Thyroid gland (tissue), 4 donors: ENCODE results near the gene BCR.

Experiments used
- POLR2A ChIP-seq, 2 donors: fragments of 450-650 bp; IDR thresholded peaks; one replicate each; pipeline ENCODE4 v1.6.1; 2017; ENCODE audit warnings: antibody characterized with exemption in 2 of 2, mild to moderate bottlenecking in 2 of 2, moderate library complexity in 1 of 2
- TF ChIP-seq, protein P1 (sequence below), 6 experiments: fragments of 200-600 bp in 3 of 6; fragments of 450-650 bp in 3 of 6; sonication (generic) in 3 of 6; IDR thresholded peaks; one replicate each; pipeline ENCODE4 v1.5.1; 2016 to 2019; ENCODE audit warnings: antibody characterized with exemption in 6 of 6, mild to moderate bottlenecking in 2 of 6, inconsistent platforms in 1 of 6, moderate library complexity in 1 of 6

DNA sequence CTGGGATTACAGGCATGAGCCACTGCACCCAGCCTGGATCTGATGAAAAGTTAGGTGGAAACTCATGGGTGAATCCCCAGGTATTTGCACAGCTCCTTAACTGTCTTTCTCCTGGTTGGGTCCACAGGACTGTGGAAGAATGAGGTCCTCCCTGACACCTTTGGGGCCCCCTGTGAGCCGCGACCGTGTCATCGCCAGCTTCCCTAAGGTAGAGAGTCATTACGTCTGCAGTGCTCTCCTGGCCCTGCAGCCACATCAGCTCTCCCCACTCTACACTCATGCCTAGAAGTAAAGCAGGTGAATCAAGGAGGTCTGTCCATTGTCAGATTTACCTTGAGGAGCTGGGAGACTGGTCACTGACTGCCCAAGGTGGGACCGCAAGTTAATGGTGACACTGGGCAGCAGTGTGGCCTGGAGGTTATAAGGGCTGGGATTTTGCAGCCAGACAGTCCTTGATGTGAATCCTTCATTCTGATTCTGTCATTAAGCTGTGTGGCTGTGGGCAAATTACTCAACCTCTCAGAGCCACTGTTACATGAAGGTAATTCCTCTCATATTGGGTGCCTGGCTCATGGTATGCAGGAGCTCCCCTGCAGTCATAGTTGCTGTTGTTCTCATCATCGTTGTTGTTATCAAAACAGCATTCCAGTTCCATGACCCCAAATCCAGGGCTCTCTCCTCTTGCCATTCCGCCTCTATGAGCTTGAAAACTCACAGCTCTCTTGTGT lies 33.7 kb upstream of the BCR start:
- no peak for TF ChIP-seq POLR2A (IDR thresholded peaks at IDR 0.05)
- TF ChIP-seq, protein P1, sequence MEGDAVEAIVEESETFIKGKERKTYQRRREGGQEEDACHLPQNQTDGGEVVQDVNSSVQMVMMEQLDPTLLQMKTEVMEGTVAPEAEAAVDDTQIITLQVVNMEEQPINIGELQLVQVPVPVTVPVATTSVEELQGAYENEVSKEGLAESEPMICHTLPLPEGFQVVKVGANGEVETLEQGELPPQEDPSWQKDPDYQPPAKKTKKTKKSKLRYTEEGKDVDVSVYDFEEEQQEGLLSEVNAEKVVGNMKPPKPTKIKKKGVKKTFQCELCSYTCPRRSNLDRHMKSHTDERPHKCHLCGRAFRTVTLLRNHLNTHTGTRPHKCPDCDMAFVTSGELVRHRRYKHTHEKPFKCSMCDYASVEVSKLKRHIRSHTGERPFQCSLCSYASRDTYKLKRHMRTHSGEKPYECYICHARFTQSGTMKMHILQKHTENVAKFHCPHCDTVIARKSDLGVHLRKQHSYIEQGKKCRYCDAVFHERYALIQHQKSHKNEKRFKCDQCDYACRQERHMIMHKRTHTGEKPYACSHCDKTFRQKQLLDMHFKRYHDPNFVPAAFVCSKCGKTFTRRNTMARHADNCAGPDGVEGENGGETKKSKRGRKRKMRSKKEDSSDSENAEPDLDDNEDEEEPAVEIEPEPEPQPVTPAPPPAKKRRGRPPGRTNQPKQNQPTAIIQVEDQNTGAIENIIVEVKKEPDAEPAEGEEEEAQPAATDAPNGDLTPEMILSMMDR (IDR thresholded peaks at IDR 0.05): no peak
